ENCODE data around the gene CEMP1.
"Not testable (repeated sequence)": the region's sequence is repeated elsewhere in the genome, so short reads cannot be mapped to it uniquely, and the experiment has no call there.

The CEMP1 gene

DNA sequence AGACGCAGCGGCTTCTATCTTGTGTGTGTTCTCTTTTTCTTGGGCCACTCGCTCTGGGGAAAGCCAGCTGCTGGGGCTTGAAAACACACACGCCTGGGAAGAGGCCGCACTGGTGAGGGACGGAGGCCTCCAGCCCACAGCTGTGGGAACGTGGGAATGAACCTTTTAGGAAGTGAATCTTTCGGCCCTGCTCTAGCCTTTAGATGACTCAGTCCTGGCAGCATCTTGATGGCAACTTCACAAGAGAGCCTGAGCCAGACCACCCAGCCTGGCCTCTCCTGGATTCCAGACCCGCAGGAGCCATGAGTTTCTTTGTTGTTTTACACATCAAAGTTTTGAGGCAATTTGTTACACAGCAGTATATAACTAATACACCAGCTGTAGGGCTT, 4.4 kb upstream of the CEMP1 start:
- no peak for DNase-seq (ENCODE audit: low spot score)

DNA sequence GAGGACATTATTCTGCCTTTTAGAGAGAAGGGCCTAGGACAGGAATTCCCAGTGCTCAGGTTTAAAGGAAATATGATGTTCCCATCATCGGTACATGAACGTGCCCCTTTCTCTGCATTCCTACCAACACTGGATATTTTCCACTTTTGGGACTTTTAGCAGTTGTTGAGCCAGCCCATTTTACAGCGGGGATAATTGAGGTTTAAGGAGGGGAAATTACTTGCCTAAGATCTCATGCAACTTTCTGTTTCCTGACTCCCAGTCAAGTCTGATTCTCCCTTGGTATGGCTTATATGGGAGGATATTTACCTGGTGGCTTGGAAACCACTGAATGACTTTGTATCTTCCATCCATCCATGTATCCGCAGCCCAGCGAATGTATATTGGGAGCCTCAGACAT, 3.1 kb upstream of the CEMP1 start:
- DNase-seq (ENCODE audit: low spot score): not testable (repeated sequence)

DNA sequence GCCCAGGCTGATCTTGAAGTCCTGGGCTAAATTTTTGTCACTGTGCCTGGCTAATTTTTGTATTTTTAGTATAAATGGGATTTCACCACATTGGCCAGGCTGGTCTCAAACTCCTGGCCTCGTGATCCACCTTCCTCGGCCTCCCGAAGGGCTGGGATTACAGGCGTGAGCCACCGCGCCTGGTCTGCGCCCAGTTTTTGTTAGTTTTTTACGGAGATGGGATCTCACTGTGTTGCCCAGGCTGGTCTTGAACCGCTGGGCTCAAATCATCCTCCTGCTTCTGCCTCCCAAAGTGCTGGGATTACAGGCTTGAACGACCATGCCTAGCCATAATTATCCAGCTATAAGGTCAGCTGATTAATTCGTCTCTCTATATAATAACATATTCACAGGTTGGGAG, 2.7 kb upstream of the CEMP1 start:
- DNase-seq (ENCODE audit: low spot score): no peak

DNA sequence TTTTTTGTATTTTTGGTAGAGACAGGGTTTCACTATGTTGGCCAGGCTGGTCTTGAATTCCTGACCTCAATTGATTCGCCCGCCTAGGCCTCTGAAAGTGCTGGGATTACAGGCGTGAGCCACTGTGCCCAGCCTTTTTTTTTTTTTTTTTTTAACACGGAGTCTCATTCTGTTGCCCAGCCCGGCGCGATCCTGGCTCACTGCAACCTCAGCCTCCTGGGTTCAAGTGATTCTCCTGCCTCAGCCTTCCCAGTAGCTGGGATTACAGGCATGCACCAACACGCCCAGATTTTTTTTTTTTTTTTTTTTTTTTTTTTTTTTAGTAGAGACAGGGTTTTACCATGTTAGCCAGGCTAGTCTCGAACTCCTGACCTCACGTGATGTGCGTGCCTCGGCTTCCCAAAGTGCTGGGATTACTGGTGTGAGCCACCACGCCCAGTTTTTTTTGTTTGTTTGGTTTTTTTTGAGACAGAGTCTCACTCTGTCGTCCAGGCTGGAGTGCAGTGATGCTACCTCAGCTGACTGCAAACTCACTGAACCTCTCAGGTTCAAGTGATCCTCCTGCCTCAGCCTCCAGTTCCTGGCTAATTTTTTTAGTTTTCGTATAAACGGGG, 2.0 kb upstream of the CEMP1 start:
- DNase-seq (ENCODE audit: low spot score): not testable (repeated sequence)

DNA sequence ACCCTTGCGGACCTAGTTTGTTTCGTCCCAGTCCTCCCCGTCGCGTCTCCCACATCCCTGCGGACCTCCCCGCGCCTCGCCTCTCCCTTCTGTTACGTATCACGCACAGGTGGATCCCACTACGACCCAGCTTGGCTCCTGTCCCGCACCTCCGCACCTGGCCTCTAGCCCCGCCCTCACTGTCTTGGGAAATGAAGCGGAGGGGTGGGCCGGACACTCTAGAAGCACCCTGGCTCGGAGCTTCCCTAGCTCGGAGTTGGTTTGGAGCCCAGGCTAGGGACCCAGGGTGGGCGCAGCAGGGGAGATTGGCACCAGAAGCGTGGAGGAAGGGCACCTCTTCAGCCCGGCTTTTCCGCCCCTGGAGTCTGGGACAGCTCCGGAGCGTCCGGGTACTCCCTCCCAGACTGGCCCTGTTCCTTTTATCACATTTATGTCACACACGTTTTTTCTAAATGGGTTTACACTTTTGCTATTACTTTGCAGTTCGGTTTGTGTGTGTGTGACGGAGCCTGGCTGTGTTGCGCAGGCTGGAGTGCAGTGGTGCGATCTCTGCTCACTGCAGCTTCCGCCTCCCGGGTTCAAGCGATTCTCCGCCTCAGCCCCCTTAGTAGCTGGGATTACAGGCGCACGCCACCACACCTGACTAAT, 1.4 kb upstream of the CEMP1 start:
- peak; percentile 70 for DNase-seq (ENCODE audit: low spot score)

DNA sequence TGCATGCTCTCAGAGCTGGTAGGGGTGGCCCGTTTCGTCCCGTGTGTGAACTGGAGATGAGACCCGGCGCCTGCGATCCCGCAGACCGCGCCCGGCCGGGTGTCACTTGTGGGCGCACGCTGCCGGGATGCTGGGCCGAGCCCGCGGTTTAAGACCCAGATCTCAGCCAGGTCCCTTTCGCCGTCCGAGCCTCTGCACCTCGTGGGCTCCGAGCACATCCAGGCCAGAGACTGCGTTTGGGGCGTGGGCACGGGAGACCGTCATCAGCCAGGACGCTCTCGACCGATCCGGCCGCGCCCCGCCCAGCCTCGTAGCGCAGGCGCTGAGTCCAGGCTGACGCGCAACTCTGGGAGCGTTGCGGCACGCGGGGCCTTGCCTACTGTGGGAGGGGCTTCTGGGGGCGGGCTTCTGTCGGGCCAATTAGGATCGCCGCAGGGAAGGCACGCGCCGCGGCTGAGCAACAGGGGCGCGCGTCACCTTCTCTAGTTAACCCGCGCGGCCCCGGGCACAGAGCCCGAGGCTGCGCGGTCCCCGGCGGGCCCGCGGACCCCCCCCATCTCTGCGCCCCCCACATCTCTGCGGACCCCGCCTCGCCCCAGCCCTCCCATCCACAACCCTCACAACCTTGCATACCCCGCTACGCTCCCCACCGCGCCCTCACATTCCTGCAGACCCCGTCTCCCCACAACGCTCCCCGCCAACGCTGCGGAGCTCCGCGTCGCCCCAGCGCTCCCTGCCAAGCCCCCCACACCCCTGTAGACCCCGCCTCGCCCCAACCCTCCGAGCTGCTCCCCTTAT, 687 bp upstream of the CEMP1 start:
- peak; percentile 95 for DNase-seq (ENCODE audit: low spot score)

DNA sequence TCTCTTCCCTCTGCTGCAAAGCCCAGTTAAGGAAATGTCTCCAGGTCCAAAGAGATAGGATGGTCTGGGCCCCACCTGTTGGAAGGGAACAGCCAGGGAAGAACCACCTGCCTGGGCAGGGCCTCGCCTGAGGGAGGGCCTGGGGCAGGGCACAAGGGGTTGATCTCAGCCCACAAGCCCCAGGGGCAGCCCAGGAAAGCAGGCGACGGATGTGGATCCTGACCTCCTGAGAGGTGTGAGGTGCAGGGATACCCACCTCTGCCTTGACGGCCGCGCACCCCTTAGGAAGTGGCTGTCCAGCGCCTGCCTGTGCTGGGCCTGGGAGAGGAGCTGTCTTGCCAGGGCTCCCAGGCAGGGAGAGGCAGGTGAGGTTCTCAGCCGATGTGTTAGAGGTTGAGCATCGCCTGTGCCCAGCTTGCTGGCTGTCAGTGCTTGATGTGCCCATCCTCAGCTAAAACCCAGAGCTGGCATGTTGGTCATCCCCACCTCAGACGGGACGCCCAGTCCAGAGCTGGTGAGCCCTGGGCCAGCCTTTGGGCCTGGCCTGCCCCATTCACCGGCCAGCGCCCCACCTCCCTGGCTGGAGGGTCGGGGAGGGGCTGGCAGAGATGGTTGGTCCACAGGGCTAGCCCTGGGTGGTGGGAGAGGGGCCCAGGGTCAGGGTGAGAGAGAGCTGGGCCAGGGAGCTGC, 434 bp downstream of the CEMP1 start:
- DNase-seq (ENCODE audit: low spot score): no peak

DNA sequence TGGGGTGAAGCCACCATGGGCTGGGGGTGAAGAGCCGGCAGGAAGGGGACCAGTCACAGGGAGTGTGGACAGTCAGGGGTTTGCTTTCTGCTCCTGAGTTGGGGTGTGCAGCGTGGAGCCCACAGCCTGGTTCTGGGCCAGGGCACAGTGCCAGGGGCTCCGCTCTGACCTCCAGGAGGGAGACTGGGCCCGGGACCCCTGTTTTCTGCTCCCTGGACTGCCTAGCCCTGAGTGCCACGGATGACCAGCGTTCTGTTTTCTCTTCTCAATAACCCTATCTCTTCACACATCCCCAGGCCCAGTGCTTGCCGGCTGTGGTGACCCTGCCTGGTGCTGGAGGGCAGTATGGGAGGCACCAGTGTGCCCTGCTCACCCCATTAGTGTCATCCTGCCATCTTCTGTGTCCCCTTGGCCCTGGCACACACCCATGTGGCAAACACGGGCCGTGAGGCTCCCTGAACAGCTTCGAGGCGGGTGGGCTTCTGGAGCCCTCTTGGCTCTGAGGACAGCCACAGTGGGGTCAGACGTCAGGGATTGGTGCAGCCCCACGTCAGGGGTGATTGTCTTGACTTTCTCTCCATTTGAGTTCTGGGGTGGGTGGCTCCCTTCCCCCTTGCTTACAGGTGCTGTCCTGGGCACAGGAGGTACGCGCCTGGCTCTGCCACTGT, 1.1 kb downstream of the CEMP1 start:
- DNase-seq (ENCODE audit: low spot score): no peak

DNA sequence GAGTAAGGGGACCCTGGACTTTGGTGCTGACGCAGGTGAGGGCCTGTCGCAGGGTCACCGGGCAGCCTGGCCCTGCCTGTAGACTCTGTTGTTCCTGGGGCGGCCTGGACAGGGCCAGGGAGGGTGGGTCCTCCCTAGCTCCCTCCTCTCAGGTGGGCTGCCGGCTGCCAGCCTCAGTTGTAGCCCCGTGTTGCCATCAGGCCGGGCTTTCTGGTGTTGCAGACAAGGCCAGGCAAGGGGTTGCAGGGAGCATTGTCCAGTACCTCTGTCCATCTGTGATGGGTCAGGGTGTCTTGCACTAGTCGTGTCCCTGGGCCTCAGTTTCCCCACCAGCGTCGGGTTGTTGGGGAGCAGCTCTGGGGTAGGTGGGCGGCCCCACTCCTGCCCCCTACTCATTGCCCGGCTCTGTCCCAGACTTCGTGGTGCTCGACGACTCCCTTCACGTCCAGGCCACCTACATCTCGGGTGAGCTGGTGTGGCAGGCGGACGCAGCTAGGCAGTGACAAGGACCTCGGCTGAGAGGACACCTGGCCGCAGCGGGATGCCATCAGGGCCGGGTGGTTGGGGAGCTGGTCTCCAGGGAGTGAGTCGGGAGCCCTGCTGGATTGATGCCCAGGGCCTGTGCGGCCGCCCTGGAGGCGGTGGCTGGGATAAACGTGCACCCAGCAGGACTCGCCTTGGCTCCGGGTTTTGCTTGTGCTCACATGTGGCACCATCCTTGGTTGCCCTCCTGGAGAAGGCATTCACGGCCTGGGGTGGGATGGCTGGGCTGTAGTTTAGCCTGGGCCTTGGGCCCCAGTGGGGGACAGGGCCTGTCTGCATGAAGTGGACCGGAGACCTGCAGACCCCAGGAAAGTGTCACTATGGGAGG, 1.9 kb downstream of the CEMP1 start:
- no peak for DNase-seq (ENCODE audit: low spot score)

DNA sequence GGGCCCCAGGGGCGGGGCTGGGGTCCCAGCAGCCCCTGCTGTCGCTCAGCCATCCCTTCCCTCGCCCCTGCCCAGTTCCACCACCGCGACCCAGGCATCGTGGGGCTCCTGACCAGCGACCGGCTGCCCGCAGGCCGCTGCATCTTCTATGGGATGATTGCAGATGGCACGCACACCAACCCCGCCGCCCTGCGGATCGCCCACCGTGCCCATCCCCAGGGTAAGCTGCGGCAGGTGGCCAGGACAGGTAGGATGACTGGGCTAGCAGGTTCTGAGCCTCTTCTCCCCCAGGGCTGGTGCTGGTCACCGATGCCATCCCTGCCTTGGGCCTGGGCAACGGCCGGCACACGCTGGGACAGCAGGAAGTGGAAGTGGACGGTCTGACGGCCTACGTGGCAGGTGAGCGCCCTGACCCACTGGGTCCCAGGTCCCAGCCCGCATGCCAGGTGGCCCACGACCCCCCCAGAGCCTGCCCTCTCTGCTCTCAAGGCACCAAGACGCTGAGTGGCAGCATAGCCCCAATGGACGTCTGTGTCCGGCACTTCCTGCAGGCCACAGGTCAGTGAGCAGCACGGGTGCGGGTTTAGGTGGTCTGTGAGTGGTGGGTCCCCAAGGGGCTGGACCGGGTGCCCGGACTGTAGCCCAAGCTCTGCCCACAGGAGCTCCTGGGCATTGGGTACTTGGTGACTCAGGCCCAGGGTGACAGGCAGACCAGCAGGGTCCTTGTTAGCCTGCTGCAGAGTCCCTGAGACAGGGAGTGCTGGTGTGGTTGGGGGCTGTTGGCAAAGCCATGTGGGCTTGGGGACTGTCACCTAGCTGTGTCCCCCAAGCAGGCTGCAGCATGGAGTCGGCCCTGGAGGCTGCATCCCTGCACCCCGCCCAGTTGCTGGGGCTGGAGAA, 2.8 kb downstream of the CEMP1 start:
- no peak for DNase-seq (ENCODE audit: low spot score)

DNA sequence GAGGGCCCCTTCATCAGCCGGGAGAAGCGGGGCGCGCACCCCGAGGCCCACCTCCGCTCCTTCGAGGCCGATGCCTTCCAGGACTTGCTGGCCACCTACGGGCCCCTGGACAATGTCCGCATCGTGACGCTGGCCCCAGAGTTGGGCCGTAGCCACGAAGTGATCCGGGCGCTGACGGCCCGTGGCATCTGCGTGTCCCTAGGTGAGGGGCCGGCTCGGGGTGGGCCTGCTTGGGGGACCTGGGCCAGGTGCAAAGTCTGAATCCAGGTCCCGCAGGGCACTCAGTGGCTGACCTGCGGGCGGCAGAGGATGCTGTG, 3.5 kb downstream of the CEMP1 start:
- no peak for DNase-seq (ENCODE audit: low spot score)

DNA sequence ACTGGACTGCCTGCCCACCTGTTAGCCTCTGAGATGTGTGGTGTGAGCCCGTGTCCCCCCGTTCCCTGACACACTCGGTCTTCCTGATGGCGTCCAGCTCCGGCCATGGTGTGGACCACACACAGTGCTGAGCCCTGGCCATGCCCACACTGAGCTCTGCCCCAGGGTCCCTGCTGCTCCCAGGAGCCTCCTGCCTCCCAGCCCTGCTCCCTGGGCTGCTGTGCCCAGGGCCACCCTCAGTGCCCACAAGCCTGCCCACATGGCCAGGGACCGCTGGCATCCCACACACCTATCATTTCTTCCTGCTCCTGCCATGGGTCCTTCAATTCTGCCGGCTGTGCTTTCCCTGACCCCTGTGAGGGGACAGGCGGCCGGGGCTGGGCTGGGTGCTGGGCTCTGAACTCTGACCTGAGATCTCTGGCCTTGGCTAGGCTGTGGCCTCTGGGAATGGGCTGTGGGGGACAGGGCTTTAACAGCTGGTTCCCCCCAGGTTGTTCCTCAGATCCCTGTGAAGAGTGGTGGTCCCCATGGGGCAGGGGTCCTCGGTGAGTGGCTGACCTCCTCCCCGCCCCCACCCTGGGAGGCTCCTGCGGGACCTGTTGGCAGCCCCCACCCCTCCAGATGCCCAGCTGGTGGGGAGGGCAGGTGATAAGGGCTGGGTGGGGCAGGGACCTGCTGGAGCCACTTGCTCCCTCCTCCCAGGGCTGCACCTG, 4.0 kb downstream of the CEMP1 start:
- no peak for DNase-seq (ENCODE audit: low spot score)

DNA sequence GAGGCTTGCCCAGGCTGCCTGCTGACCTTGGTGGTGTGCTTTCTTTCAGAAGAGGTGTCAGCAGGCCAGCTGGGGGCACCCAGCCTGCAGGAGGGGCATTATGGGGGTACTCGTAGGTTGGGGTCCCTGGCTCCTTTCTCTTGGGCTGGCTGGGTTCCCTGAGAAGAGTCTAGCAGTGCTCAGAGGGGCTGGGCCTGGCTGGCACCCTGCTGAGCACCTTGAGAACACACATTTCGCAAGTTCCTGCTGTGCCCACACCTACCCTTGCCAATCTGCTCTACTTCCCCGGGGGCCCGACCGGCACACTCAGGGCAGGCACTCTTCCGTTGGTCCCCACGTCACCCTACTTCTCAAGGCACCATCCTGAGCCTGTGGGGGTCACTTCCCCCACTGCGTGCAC, 5.1 kb downstream of the CEMP1 start:
- DNase-seq (ENCODE audit: low spot score): no peak

DNA sequence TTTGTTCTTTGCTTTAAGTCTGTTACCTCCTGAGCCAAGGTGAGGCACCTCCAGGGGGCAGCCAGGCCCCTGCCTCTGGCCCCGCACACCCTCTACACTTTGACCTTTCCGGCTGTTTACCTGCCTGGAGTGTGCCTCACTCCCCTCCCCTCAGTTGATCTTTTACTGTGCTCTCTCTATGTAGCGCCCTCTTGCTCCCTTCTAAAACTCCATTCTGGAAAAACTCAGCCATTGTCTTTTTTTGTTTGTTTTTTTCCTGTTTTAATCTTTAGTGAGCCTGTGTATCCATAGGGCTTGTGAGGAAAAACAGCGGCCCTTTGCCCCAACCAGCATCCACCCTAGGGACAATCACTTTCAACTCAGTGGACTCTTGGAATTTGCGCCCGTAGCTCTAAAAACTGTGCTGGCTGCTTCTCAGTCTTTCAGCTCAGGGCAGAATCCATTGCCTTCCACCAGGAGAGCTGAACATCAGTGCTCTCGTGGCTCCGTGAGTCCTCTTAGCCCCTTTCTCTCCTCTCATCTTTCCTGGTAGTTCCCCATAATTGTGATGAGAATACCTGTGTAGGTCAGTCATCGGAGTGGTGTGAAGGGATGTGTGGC, 6.8 kb downstream of the CEMP1 start:
- peak; percentile 76 for DNase-seq (ENCODE audit: low spot score)

DNA sequence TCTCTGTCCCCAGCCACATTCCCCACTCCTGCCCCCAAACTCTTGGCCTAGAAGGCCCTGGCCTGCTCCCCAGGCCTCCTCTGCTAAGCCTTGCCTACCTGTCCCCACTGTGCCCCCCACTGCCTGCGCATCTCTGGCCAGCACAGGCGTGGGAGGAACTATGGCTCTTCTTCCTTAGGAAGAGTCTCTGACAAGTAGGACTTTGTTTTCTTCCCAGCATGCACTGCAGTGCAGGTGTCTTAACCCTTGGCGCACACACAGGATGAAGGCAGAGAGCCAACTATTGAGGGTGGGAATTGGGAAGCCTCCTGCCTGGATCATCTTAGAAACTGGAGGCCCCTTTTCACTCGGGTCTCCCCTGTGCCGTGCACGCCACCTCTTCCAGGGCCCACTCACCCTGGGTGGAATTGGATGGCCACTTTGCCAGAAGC, 7.4 kb downstream of the CEMP1 start:
- no peak for DNase-seq (ENCODE audit: low spot score)

DNA sequence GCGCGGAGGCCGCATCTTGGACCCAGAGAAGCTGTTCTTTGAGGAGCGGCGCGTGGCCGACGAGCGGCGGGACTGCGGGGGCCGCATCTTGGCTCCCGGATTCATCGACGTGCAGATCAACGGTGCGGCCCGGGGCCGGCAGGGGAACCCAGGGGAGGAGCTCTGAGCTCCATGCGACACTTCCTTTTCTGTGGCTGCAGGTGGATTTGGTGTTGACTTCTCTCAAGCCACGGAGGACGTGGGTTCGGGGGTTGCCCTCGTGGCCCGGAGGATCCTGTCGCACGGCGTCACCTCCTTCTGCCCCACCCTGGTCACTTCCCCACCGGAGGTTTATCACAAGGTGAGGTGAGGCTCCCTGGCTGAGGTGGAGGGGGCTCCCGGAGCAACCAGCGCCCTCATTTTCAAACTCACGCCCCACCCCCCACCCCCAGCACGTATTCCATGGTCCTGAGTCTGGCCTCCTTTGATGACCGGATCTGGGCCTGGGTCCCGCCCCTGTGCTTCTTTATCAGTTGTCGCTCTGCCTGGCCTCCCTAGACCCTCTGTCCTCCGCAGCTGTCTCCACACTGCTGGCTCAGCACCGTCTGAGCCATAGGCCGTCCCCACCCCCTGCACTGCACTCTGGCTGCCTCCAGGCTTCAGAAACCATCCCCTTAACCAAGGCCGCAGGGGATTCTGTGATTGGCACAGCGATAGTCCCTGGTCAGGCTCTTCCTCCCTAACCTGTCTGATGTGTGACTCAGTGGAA, 10.2 kb downstream of the CEMP1 start:
- peak; percentile 70 for DNase-seq (ENCODE audit: low spot score)

DNA sequence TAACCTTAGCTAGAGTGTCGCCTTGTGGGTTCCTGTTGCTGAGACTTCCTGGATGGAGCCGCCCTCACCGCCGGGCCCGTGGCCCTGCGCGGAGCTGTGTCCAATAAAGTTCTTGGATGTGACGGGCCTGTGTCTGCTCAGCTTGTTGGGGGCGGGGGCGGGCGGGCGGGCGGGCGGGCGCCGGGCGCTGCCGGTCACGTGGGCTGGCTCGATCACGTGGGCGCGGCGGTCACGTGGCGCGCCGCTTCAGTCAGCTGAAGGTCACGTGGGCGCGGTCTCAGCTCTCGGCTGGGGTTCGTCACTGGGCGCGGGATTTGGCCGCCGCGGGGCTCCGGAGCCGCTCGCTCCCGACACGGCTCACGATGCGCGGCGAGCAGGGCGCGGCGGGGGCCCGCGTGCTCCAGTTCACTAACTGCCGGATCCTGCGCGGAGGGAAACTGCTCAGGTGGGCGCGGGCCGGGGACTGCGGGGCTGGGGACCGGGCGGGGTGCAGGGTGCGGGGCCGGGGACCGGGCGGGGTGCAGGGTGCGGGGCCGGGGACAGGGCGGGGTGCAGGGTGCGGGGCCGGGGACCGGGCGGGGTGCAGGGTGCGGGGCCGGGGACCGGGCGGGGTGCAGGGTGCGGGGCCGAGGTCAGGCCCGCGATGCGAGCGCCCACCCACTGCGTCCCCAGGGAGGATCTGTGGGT, 11.0 kb downstream of the CEMP1 start, which contains the start of gene AMDHD2:
TSS of gene AMDHD2 (plus strand) at position 275 of the 687 bp plus-strand sequence. CDS start at position 363, 88 bp downstream.
- peak; percentile 96 for DNase-seq (ENCODE audit: low spot score)

DNA sequence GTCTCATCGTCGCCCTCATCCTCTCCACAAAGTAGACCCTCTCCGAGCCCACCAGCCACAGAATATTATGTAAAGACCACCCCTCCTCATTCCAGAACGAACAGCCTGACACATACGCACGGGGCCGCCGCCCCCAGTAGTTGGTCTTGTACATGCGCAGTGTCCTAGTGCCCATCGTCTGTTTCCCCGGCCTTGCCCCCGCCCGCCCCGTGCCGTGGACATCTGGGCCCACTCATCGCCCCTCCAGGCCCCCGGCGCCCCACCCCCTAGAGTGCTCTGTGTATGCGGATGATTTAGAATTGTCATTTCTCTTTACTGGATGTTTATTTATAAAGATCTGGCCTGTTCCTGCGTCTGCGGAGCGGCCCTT, 11.5 kb downstream of the CEMP1 start:
- no peak for DNase-seq (ENCODE audit: low spot score)

Measured in HuH-7.5 (cell line).